Activated T-helper 2 cell treated with anti-CD3 and anti-CD28 coated beads, Interferon-gamma antibody, Interleukin-2, Interleukin-4, amounts not matched to agents 10 μg/mL and 5 μg/mL and 100 μg/mL, durations not matched to agents 14 hours and 24 hours and 36 hours (primary cell): Measurements from ENCODE around the gene CPEB4. TPM values are rescaled to one million over a fixed set of nuclear protein-coding genes. Genes with fewer than 3 reads are reported as not detected.

Experiments
- DNase-seq: peaks from one replicate; pipeline ENCODE4 v3.0.0; 2021; ENCODE audit warnings: low spot score
- H3K27ac Mint-ChIP-seq: one replicate; pipeline ENCODE4 v1.8.0; 2021; ENCODE audit warnings: mixed read lengths
- H3K27me3 Mint-ChIP-seq: one replicate; pipeline ENCODE4 v1.8.0; 2021; ENCODE audit warnings: low read depth, mixed read lengths
- H3K36me3 Mint-ChIP-seq: one replicate; pipeline ENCODE4 v1.8.0; 2021; ENCODE audit warnings: low read depth, mixed read lengths
- H3K4me1 Mint-ChIP-seq: one replicate; pipeline ENCODE4 v1.8.0; 2021; ENCODE audit warnings: low read depth, mixed read lengths
- H3K4me3 Mint-ChIP-seq: one replicate; pipeline ENCODE4 v1.8.0; 2021; ENCODE audit warnings: low read depth, mild to moderate bottlenecking, moderate library complexity, mixed read lengths
- H3K9me3 Mint-ChIP-seq: one replicate; pipeline ENCODE4 v1.8.0; 2021; ENCODE audit warnings: mixed read lengths
- intact Hi-C: fragments of 100-400 bp; cut with micrococcal nuclease; formaldehyde crosslinking; loops from one replicate; pipeline ENCODE4 v1.15.1; 2023
- total RNA-seq: library from RNA; stranded (reverse); gene quantifications from 2 replicates; pipeline ENCODE4 v1.2.3, GENCODE V29; 2022

Gene CPEB4
- total RNA-seq, 1 donor from 2014 or later = 8.1 TPM

GRCh38 chr5:173925449-173926071 is 37.4 kb downstream of the CPEB4 start:
- Mint-ChIP-seq H3K9me3 (no peaks in the 10 kb centered on the region), H3K27me3 (no peaks in the 10 kb centered on the region), H3K4me1 (peaks cover 8% of the 10 kb centered on the region), H3K4me3 (no peak overlapping the region), H3K27ac (no peak overlapping the region), H3K36me3 (no peaks in the 10 kb centered on the region)
- intact Hi-C loops = loop anchor here (2.0 kb wide), 1 partner anchor 307 kb away; no protein-coding TSS in a partner anchor
- DNase-seq = peak; percentile 20

GRCh38 chr5:173926359-173926758 is 38.2 kb downstream of the CPEB4 start:
- peaks cover 3% of the 10 kb centered on the region for H3K4me1 Mint-ChIP-seq
- no peaks in the 10 kb centered on the region for H3K36me3 Mint-ChIP-seq
- H3K27ac Mint-ChIP-seq = no peak overlapping the region
- no peaks in the 10 kb centered on the region for H3K9me3 Mint-ChIP-seq
- DNase-seq = no peak
- no peaks in the 10 kb centered on the region for H3K27me3 Mint-ChIP-seq
- H3K4me3 Mint-ChIP-seq = no peak overlapping the region
- intact Hi-C loops = no loop called here

GRCh38 chr5:173928871-173929574 is 40.9 kb downstream of the CPEB4 start:
- H3K9me3 Mint-ChIP-seq = no peaks in the 10 kb centered on the region
- no peaks in the 10 kb centered on the region for H3K27me3 Mint-ChIP-seq
- no peak overlapping the region for H3K27ac Mint-ChIP-seq

GRCh38 chr5:173932695-173933139 is 44.6 kb downstream of the CPEB4 start:
- H3K4me3 Mint-ChIP-seq = no peak overlapping the region
- H3K4me1 Mint-ChIP-seq = peaks cover 3% of the 10 kb centered on the region
- no peaks in the 10 kb centered on the region for H3K9me3 Mint-ChIP-seq
- no peaks in the 10 kb centered on the region for H3K27me3 Mint-ChIP-seq
- intact Hi-C loops = no loop called here
- no peak for DNase-seq
- peaks cover 4% of the 10 kb centered on the region for H3K36me3 Mint-ChIP-seq
- no peak overlapping the region for H3K27ac Mint-ChIP-seq

More at GRCh38 chr5:173928871-173929574, 40.9 kb downstream of the CPEB4 start:
- no peak for DNase-seq
- peaks cover 4% of the 10 kb centered on the region for H3K36me3 Mint-ChIP-seq
- H3K4me1 Mint-ChIP-seq = peaks cover 3% of the 10 kb centered on the region
- H3K4me3 Mint-ChIP-seq = no peak overlapping the region
- intact Hi-C loops = no loop called here

GRCh38 chr5:173933901-173934300 is 45.8 kb downstream of the CPEB4 start:
- peaks cover 1% of the 10 kb centered on the region for H3K4me1 Mint-ChIP-seq
- no peak overlapping the region for H3K4me3 Mint-ChIP-seq
- intact Hi-C loops = no loop called here
- peaks cover 4% of the 10 kb centered on the region for H3K36me3 Mint-ChIP-seq
- no peak for DNase-seq
- H3K27ac Mint-ChIP-seq = no peak overlapping the region
- no peaks in the 10 kb centered on the region for H3K9me3 Mint-ChIP-seq
- H3K27me3 Mint-ChIP-seq = no peaks in the 10 kb centered on the region

- Mint-ChIP-seq H3K4me3 (no peak overlapping the region), H3K27me3 (no peaks in the 10 kb centered on the region), H3K27ac (no peak overlapping the region), H3K9me3 (no peaks in the 10 kb centered on the region), H3K36me3 (peaks cover 4% of the 10 kb centered on the region), H3K4me1 (no peaks in the 10 kb centered on the region)
- intact Hi-C loops = no loop called here
- no peak for DNase-seq
Observed at GRCh38 chr5:173935396-173935795, 47.2 kb downstream of the CPEB4 start.

GRCh38 chr5:173940269-173940668 is 52.1 kb downstream of the CPEB4 start:
- Mint-ChIP-seq H3K9me3 (no peaks in the 10 kb centered on the region), H3K4me1 (no peaks in the 10 kb centered on the region), H3K4me3 (no peak overlapping the region), H3K27me3 (no peaks in the 10 kb centered on the region), H3K27ac (no peak overlapping the region), H3K36me3 (no peaks in the 10 kb centered on the region)
- intact Hi-C loops = no loop called here
- DNase-seq = no peak

GRCh38 chr5:173941102-173941501 is 53.0 kb downstream of the CPEB4 start:
- Mint-ChIP-seq H3K36me3 (no peaks in the 10 kb centered on the region), H3K27me3 (no peaks in the 10 kb centered on the region), H3K9me3 (no peaks in the 10 kb centered on the region), H3K4me3 (no peak overlapping the region), H3K4me1 (no peaks in the 10 kb centered on the region), H3K27ac (no peak overlapping the region)
- DNase-seq = no peak
- intact Hi-C loops = no loop called here

- Mint-ChIP-seq H3K36me3 (no peaks in the 10 kb centered on the region), H3K4me3 (no peak overlapping the region), H3K9me3 (no peaks in the 10 kb centered on the region), H3K4me1 (no peaks in the 10 kb centered on the region), H3K27me3 (no peaks in the 10 kb centered on the region), H3K27ac (no peak overlapping the region)
- no peak for DNase-seq
- intact Hi-C loops = no loop called here
Observed at GRCh38 chr5:173941758-173942401, 53.7 kb downstream of the CPEB4 start.

- Mint-ChIP-seq H3K4me3 (no peak overlapping the region), H3K9me3 (no peaks in the 10 kb centered on the region), H3K27me3 (no peaks in the 10 kb centered on the region), H3K36me3 (peaks cover 5% of the 10 kb centered on the region), H3K4me1 (no peaks in the 10 kb centered on the region), H3K27ac (no peak overlapping the region)
- intact Hi-C loops = no loop called here
- no peak for DNase-seq
Observed at GRCh38 chr5:173944511-173944910, 56.4 kb downstream of the CPEB4 start.

GRCh38 chr5:173945160-173945559 is 57.0 kb downstream of the CPEB4 start:
- no peaks in the 10 kb centered on the region for H3K4me1 Mint-ChIP-seq
- H3K36me3 Mint-ChIP-seq = peaks cover 9% of the 10 kb centered on the region
- intact Hi-C loops = no loop called here
- no peak overlapping the region for H3K27ac Mint-ChIP-seq
- no peak for DNase-seq
- H3K27me3 Mint-ChIP-seq = no peaks in the 10 kb centered on the region
- H3K4me3 Mint-ChIP-seq = no peak overlapping the region
- H3K9me3 Mint-ChIP-seq = no peaks in the 10 kb centered on the region

GRCh38 chr5:173946323-173946722 is 58.2 kb downstream of the CPEB4 start:
- H3K4me1 Mint-ChIP-seq = no peaks in the 10 kb centered on the region
- DNase-seq = no peak
- H3K27me3 Mint-ChIP-seq = no peaks in the 10 kb centered on the region
- H3K9me3 Mint-ChIP-seq = no peaks in the 10 kb centered on the region
- intact Hi-C loops = no loop called here
- H3K27ac Mint-ChIP-seq = no peak overlapping the region
- H3K4me3 Mint-ChIP-seq = no peak overlapping the region
- peaks cover 9% of the 10 kb centered on the region for H3K36me3 Mint-ChIP-seq

GRCh38 chr5:173950829-173951228 is 62.7 kb downstream of the CPEB4 start:
- H3K27me3 Mint-ChIP-seq = no peaks in the 10 kb centered on the region
- no peak overlapping the region for H3K27ac Mint-ChIP-seq
- intact Hi-C loops = no loop called here
- peaks cover 24% of the 10 kb centered on the region for H3K36me3 Mint-ChIP-seq
- H3K4me1 Mint-ChIP-seq = no peaks in the 10 kb centered on the region
- H3K4me3 Mint-ChIP-seq = no peak overlapping the region
- DNase-seq = no peak
- H3K9me3 Mint-ChIP-seq = no peaks in the 10 kb centered on the region
